ENCODE measurements around the gene CISH. TPM values are rescaled to one million over a fixed set of nuclear protein-coding genes. Genes with fewer than 3 reads are reported as not detected.
A peak's percentile ranks its signal among the peaks of the same experiment; 100 is the strongest.

CISH gene
- total and polyA plus RNA-seq, 9 of the 15 experiments (the other 6 are each of a cell fraction or from before 2014, with no cell fraction given), result 1.7 to 47.7 (median 18.3) TPM

- peak; percentile 47 for TF ChIP-seq RBBP5 (IDR thresholded peaks at IDR 0.05; ENCODE audit: borderline replicate concordance, insufficient read depth, low read length, poor library complexity, severe bottlenecking)
- TF ChIP-seq TAF1 (IDR thresholded peaks at IDR 0.05; ENCODE audit: control insufficient read depth, extremely low read depth, insufficient read depth, low read length, severe bottlenecking), result no peak
- TF ChIP-seq RBM17 (IDR thresholded peaks at IDR 0.05; ENCODE audit: borderline replicate concordance, low read depth, low read length), result no peak
- TF ChIP-seq BRD9 (IDR thresholded peaks at IDR 0.05; ENCODE audit: low read depth, partially characterized antibody), result no peak
- no peak for TF ChIP-seq ZNF609 (CRISPR knock-in tag; IDR thresholded peaks at IDR 0.05; ENCODE audit: borderline replicate concordance)
- TF ChIP-seq FOS (IDR thresholded peaks at IDR 0.05; ENCODE audit: extremely low read depth, insufficient read length), result no peak
- no peak for TF ChIP-seq ZNF431 (CRISPR knock-in tag; IDR thresholded peaks at IDR 0.05)
- no peak for TF ChIP-seq DNMT1 (IDR thresholded peaks at IDR 0.05)
- no peak for TF ChIP-seq ZNF311 (CRISPR knock-in tag; IDR thresholded peaks at IDR 0.05)
- TF ChIP-seq DIDO1 (tag; IDR thresholded peaks at IDR 0.05; ENCODE audit: low read depth), result no peak
- TF ChIP-seq NCOA1 (IDR thresholded peaks at IDR 0.05; ENCODE audit: low read depth), result no peak
- no peak for TF ChIP-seq NFIX (CRISPR knock-in tag; IDR thresholded peaks at IDR 0.05; ENCODE audit: low read depth)
- TF ChIP-seq PRMT5 (CRISPR knock-in tag; IDR thresholded peaks at IDR 0.05), result no peak
- no peak for TF ChIP-seq STAT5B (CRISPR knock-in tag; IDR thresholded peaks at IDR 0.05)
- TF ChIP-seq SREBF2 (CRISPR knock-in tag; IDR thresholded peaks at IDR 0.05), result no peak
- TF ChIP-seq ZBTB11 (CRISPR knock-in tag; IDR thresholded peaks at IDR 0.05), result peak in 2 of 3 experiments; percentile 74 to 84; a peak in 4 of 6 replicates
- 0 out of 2 replicates have a peak, but pooled peaks have one; percentile 48 for TF ChIP-seq ETV5 (CRISPR knock-in tag; IDR thresholded peaks at IDR 0.05; ENCODE audit: low read depth)
- TF ChIP-seq SAP30 (IDR thresholded peaks at IDR 0.05; ENCODE audit: borderline replicate concordance, insufficient read depth, low read depth, low read length, poor library complexity, severe bottlenecking), result peak; percentile 41
- TF ChIP-seq ZNF507 (tag; conservative IDR thresholded peaks at IDR 0.05), result no peak
Observed at GRCh38 chr3:50607271-50608091, 4.1 kb downstream of the CISH start (continued).

Measured in K562 (cell line).